HCT116 (cell line): ENCODE data around the gene STAMBPL1. TPM values are rescaled to one million over a fixed set of nuclear protein-coding genes. Genes with fewer than 3 reads are reported as not detected.

Experiments
- ATAC-seq: fragments of 200-7000 bp; cut with Tn5 transposase; 2 replicates; pipeline ENCODE4 v1.9.1; 2020; ENCODE audit warnings: mild to moderate bottlenecking, moderate library complexity
- BruUV-seq: library from RNA; stranded (reverse); fragments of 400-500 nt; replicated peaks from 2 replicates; lab custom pipeline; 2021; lab: Mats Ljungman, UMichigan
- CTCF ChIA-PET: fragments of 300-600 bp; sonication (Branson Sonifier 250); formaldehyde crosslinking; loops from one replicate; lab custom pipeline; 2021; ENCODE audit warnings: antibody characterized with exemption; lab: Charles Lee
- POLR2A ChIA-PET: fragments of 300-600, 350-600 bp; sonication (Branson Sonifier 250); formaldehyde crosslinking; loops from one replicate; lab custom pipeline; 2021; ENCODE audit warnings: antibody characterized with exemption; lab: Charles Lee
- RAD21 ChIA-PET, 2 experiments: fragments of 300-600 bp; sonication (Branson Sonifier 250); formaldehyde crosslinking; loops; one replicate each; lab custom pipeline; 2023; ENCODE audit warnings: low total read pairs in 2 of 2; ENCODE audit not compliant: uncharacterized antibody in 2 of 2, unreplicated experiment in 2 of 2, low non-redundant PET in 1 of 2; lab: Charles Lee
- DNase-seq: peaks from one replicate; pipeline ENCODE4 v3.0.0-alpha.2; 2010; ENCODE audit warnings: low read depth, low spot score
- H2AFZ ChIP-seq: fragments of 200-600 bp; shearing (Covaris generic), sonication (generic); 2 replicates; pipeline ENCODE4 v1.6.1; 2017; ENCODE audit warnings: low read depth, mixed run types, mixed read lengths, antibody characterized with exemption, low read length; ENCODE audit not compliant: poor library complexity, severe bottlenecking
- H3K27ac ChIP-seq: 2 replicates; pipeline ENCODE4 v1.5.1; 2012; ENCODE audit warnings: low read depth, low read length
- H3K27me3 ChIP-seq: fragments of 200-600 bp; sonication (generic); 2 replicates; pipeline ENCODE4 v1.6.1; 2016; ENCODE audit warnings: mixed run types, low read length, mixed read lengths; ENCODE audit not compliant: insufficient read depth
- H3K36me3 ChIP-seq, 2 experiments: fragments of 200-500 bp in 1 of 2; fragments of 200-600 bp in 1 of 2; sonication (Bioruptor generic) in 1 of 2; sonication (generic) in 1 of 2; 2 replicates each; pipeline versions ENCODE4 v1.5.1 to v1.6.1; 2014 to 2016; ENCODE audit warnings: low read length in 2 of 2, inconsistent platforms in 1 of 2, mixed read lengths in 1 of 2, mixed run types in 1 of 2; ENCODE audit not compliant: insufficient read depth in 2 of 2, control insufficient read depth in 1 of 2
- H3K4me1 ChIP-seq, 2 experiments: fragments of 200-600 bp in 1 of 2; sonication (generic) in 1 of 2; 2 replicates each; pipeline versions ENCODE4 v1.5.1 to v1.6.1; 2012 to 2017; ENCODE audit warnings: low read length in 2 of 2, inconsistent platforms in 1 of 2, mild to moderate bottlenecking in 1 of 2, mixed read lengths in 1 of 2, mixed run types in 1 of 2, moderate library complexity in 1 of 2; ENCODE audit not compliant: insufficient read depth in 2 of 2, control insufficient read depth in 1 of 2
- H3K4me2 ChIP-seq: fragments of 200-600 bp; sonication (generic); 2 replicates; pipeline ENCODE4 v1.6.1; 2017; ENCODE audit warnings: mixed run types, low read length, mixed read lengths
- H3K4me3 ChIP-seq, 2 experiments: fragments of 200-600 bp in 1 of 2; sonication (generic) in 1 of 2; replicated peaks in 1 of 2; 2 replicates each; pipeline ENCODE4 v1.5.1; 2011 to 2016; ENCODE audit warnings: low read length in 2 of 2, control low read depth in 1 of 2, low read depth in 1 of 2, mild to moderate bottlenecking in 1 of 2, mixed read lengths in 1 of 2, mixed run types in 1 of 2
- H3K79me2 ChIP-seq: fragments of 200-600 bp; sonication (generic); 2 replicates; pipeline ENCODE4 v1.6.1; 2017; ENCODE audit warnings: mild to moderate bottlenecking, mixed run types, low read length, moderate library complexity, mixed read lengths; ENCODE audit not compliant: insufficient read depth
- H3K9ac ChIP-seq: fragments of 200-600 bp; sonication (generic); 2 replicates; pipeline ENCODE4 v1.6.1; 2016; ENCODE audit warnings: low read length, mixed read lengths
- H3K9me2 ChIP-seq: fragments of 200-600 bp; sonication (generic), shearing (Covaris generic); 2 replicates; pipeline ENCODE4 v1.6.1; 2017; ENCODE audit warnings: mixed run types, mild to moderate bottlenecking, moderate library complexity; ENCODE audit not compliant: insufficient read depth
- H3K9me3 ChIP-seq, 2 experiments: fragments of 200-500 bp in 1 of 2; fragments of 200-600 bp in 1 of 2; sonication (Bioruptor generic) in 1 of 2; sonication (generic) in 1 of 2; 2 replicates each; pipeline ENCODE4 v1.6.1; 2014 to 2017; ENCODE audit warnings: low read length in 2 of 2, mixed read lengths in 2 of 2, inconsistent platforms in 1 of 2, low read depth in 1 of 2, mild to moderate bottlenecking in 1 of 2, mixed run types in 1 of 2, moderate library complexity in 1 of 2; ENCODE audit not compliant: control insufficient read depth in 1 of 2, insufficient read depth in 1 of 2
- H4K20me1 ChIP-seq: fragments of 200-600 bp; sonication (generic), shearing (Covaris generic); 2 replicates; pipeline ENCODE4 v1.6.1; 2017; ENCODE audit warnings: mixed run types, mild to moderate bottlenecking, moderate library complexity; ENCODE audit not compliant: insufficient read depth
- EZH2 ChIP-seq: fragments of 200-600 bp; sonication (generic); IDR thresholded peaks from 2 replicates; pipeline ENCODE4 v1.6.1; 2017; ENCODE audit warnings: antibody characterized with exemption, mixed run types
- MAX ChIP-seq: IDR thresholded peaks from 2 replicates; pipeline ENCODE4 v1.6.1; 2012
- POLR2A ChIP-seq: IDR thresholded peaks from 2 replicates; pipeline ENCODE4 v1.7.0; 2011; ENCODE audit warnings: borderline replicate concordance; ENCODE audit not compliant: insufficient read depth, insufficient read length; ENCODE audit errors: extremely low read depth
- POLR2AphosphoS5 ChIP-seq: IDR thresholded peaks from 2 replicates; pipeline ENCODE4 v1.6.1; 2011; ENCODE audit warnings: mild to moderate bottlenecking, low read depth, low read length, moderate library complexity
- TCF7L2 ChIP-seq: IDR thresholded peaks from 2 replicates; pipeline ENCODE4 v1.7.0; 2011; ENCODE audit warnings: borderline replicate concordance, inconsistent platforms; ENCODE audit not compliant: insufficient read depth, insufficient read length; ENCODE audit errors: extremely low read depth
- YY1 ChIP-seq: IDR thresholded peaks from 2 replicates; pipeline ENCODE4 v1.6.1; 2011; ENCODE audit warnings: low read length, low read depth, moderate library complexity, mild to moderate bottlenecking; ENCODE audit not compliant: insufficient replicate concordance; ENCODE audit errors: extremely low read depth
- ZBTB33 ChIP-seq: IDR thresholded peaks from 2 replicates; pipeline ENCODE4 v1.6.1; 2011; ENCODE audit warnings: mild to moderate bottlenecking, low read length, moderate library complexity; ENCODE audit not compliant: insufficient replicate concordance; ENCODE audit errors: extremely low read depth
- intact Hi-C: fragments of 100-400 bp; cut with micrococcal nuclease; formaldehyde crosslinking; loops from 2 replicates; pipeline ENCODE4 v1.10.0; 2022
- total RNA-seq: library from RNA; stranded (reverse); gene quantifications from one replicate; pipeline ENCODE4 v1.2.1, GENCODE V29; 2021; ENCODE audit not compliant: unreplicated experiment

The STAMBPL1 gene
- total RNA-seq, 1 experiment from 2014 or later: 11.0 TPM

GRCh38 chr10:88920198-88920597 lies 40.2 kb downstream of the STAMBPL1 start:
- Histone ChIP-seq H3K9me2 (no peaks in the 10 kb centered on the region), H2AFZ (no peak overlapping the region), H3K79me2 (no peaks in the 10 kb centered on the region), H3K27me3 (no peaks in the 10 kb centered on the region), H3K4me2 (no peak overlapping the region), H3K4me1 (no peaks in the 10 kb centered on the region), H3K4me3 (no peak overlapping the region), H4K20me1 (no peaks in the 10 kb centered on the region), H3K9ac (no peak overlapping the region), H3K36me3 (0 out of 4 replicates have a peak, but pooled peaks cover 0 to 5% of the 10 kb centered on the region in 2 experiments), H3K27ac (no peak overlapping the region), H3K9me3 (no peaks in the 10 kb centered on the region)
- DNase-seq: no peak
- TF ChIP-seq POLR2A: no peak
- TF ChIP-seq MAX: no peak
- no peak for TF ChIP-seq YY1
- TF ChIP-seq EZH2: no peak
- no peak for TF ChIP-seq ZBTB33
- no peak for TF ChIP-seq TCF7L2
- TF ChIP-seq POLR2AphosphoS5: no peak
- ChIA-PET RAD21 (no interaction called here), POLR2A (no interaction called here), CTCF (interaction anchor here (1.3 to 3.5 kb wide), 2 partner anchors 13 to 67 kb away, joined by 5 to 12 read pairs; no protein-coding TSS in a partner anchor)
- BruUV-seq: no TSS peak
- ATAC-seq: no peak
- intact Hi-C loops: no loop called here
